Suppressor macrophage treated with lipopolysaccharide for 1 hour (primary cell): Measurements from ENCODE around the gene GRK3.
A peak's percentile ranks its signal among the peaks of the same experiment; 100 is the strongest.

Source experiments
- DNase-seq, 3 donors: peaks; one replicate each; pipeline ENCODE4 v3.0.0-alpha.2; 2020 to 2022

Gene GRK3

DNA sequence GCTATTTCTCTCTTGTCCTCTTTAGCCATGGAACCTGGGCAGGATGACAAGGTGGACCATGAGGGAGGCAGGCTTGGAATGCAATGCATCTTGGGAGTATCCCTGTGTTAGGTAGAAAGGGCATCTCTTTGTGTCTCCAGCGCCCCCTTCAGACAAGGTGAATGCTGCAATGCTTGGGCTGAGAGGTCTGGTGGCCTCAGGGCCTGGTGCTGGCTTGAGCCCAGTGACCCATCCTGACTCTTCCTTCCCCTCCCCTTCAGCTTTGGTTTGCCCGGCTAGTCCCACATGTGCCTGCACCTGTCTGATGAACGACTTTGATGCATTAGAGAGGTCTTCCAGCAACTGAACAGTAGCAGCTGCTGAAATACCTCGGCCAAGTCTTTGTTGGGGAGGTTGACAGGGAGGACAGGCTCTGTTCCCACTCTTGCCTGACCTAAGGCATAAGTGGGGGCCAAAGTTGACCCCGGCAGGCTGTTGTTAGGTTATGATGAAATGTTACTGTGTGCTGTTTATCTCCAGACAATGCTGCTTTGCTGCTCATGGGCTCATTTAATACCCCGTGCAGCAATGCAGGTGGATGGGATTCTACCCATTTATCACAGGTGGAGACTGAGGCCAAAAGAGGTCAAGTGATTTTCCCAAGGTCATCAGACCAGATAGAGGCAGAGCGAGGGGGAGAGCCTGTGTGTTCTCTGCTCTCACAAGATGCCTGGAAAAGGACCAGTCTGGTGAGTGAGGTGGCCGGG, 200.0 kb downstream of the GRK3 start:
- no peak for DNase-seq

DNA sequence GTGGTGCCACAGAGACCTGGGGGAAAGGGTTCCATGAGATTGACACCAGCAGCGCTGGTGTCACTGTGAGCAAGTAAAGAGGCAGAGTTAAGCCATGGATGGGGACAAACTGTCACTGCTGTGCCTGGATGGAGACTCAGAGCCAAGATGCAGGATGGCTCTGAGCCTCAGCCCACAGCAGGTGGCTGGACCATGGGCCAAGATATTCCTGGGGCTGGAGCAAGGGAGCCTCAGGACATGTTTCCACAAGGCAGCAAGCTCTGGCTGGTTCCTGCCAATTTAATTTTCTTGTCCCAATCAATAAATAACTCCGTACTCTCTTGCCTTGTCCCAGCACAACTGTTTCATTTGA, 200.5 kb downstream of the GRK3 start:
- no peak for DNase-seq

DNA sequence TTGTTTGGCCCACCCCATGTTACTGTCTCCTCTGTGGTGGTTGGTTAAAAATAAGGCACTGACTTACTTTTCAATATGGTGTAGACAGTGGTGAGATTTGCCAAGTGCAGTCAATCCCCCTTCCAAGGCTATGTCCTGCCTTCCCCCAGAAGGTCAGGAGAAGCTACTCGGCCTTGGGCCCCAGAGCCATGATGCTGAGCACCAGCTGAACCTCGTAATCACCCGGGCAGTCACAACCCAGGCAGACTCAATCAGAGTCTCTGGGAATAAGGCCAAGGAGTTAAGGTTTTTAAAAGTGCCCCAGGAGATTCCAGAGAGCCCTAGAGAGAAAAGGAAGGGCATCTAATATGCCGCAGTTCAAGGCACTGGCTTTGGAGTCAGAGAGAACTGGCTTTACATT, 201.3 kb downstream of the GRK3 start:
- DNase-seq: no peak

DNA sequence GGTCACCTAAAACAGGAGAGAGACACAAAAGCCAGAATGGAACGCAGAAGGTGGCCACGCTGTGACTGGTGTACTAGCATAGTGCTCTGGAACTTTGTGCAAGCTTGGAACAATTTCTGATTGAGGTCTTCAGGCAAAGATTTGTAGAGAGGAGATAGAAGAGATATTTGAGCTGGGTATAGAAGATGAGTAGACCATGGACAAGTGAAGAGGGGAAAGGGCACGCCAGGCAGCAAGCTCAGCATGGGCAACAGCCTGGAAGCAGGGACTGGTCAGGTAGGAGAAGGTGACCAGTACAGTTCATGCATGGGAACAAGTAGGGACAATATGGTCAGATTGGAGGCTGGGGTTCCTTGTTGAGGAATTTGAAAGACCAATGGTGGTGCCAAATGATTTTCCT, 201.9 kb downstream of the GRK3 start:
- no peak for DNase-seq

DNA sequence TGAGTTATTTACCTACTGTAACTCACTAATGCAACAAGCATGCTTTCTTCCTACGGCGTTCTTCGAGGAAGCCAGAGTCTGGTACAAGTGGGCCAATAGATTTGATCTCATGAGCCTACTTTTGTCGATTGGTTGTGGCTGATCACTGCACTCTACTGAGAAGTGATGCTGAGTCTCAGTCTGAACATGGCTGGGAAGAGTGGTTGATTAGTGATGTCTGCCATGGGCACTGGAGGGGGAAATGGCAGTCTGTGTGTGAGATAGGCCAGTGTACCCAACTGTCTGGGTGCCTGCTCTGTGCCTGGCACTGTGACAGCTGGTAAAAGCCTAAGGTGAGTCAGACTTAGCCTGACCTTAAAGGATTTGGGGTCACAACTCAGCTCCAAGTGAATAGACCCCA, 205.9 kb downstream of the GRK3 start:
- DNase-seq: no peak

DNA sequence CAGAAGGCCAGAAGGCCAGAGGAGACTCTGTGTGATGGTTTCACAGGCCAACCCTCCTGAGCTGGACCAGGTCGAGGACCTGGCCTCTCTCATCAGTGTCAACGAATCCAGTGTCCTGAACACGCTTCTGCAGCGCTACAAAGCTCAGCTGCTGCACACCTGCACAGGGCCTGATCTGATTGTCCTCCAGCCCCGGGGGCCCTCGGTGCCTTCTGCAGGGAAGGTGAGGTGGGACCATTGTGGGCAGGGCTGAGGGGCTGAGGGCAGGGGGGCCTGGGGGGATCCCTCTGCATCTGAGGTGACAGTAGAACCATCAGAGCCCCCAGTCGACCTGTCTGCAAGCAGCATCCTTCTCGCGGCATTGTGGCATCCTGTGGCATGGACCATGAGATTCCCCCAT, 207.8 kb downstream of the GRK3 start:
- DNase-seq: no peak

DNA sequence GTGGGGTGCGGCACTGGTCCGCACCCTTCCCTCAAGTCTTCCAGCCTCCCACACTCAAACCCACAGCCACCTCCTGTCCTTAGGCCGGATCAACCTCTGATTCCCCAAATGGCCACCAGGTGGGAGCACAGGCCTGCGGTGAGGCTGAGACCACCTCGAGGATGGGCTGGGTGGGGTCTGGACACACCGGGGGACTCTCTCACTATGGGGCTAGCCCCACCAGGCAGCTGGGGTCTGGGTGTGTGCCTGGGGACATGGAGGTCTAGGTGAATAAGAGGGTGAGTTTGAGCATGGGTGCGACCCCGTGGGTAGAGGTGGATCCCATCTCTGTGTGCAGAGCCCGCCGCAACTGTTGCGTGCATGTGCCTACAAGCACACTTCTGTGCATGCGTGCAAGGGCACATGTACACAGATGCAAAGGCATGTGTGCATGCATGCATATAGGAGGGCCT, 210.1 kb downstream of the GRK3 start:
- DNase-seq: no peak

DNA sequence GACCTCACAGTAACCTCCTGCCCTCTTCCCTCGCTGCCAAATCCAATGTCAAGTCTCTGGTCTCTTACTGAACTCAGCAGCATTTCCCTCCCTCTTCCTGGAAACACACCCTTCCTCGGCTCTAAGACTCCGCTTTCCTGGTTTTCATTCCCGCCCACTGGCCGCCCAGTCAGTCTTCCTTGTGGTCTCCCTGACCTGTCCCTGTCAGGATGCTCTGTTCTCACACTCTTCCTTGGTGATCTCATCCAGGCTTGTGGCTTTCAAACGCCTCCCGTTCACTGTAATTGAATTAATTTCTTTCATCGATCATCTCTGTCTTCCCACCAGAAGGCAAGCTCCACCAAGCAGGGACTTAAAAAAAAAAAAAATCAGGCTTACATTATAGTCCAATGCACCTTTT, 211.1 kb downstream of the GRK3 start:
- DNase-seq: no peak

DNA sequence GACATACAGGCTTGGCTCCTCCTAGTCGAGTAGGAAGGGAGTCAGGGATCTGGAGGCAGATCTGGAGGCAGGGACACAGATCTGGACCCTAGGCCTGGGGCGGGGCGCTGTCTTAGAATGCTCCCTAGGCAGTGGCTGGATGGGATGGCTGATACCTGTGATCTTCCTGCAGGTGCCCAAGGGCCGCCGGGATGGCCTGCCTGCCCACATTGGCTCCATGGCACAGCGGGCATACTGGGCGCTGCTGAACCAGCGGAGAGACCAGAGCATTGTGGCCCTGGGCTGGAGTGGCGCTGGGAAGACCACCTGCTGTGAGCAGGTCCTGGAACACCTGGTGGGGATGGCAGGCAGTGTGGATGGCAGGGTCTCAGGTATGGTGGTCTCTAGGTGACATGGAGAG, 212.9 kb downstream of the GRK3 start:
- DNase-seq: no peak

DNA sequence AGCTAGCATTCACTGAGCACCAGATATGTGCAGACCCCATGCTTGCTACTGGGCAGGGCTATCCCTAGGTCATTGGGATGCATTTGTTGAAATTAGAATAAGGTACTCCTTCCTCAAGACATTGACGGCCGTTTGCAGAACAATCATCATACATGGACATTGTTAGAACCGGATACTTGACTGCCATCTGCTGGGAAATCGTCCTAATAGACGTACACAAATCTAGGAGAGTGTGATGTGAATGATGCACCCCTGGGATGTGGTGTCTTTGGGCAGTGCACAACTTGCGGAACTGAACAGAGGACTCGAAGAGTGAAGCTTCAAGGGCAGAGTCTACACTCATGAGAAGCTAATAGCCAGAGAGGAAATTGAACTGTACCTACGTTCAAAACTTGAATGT, 213.4 kb downstream of the GRK3 start:
- peak; percentile 54 to 61 (median 59) for DNase-seq
